K562 (cell line): ENCODE measurements around the gene SPATA33. TPM values are rescaled to one million over a fixed set of nuclear protein-coding genes. Genes with fewer than 3 reads are reported as not detected.

ENCODE experiments used
- ATAC-seq: fragments of 200-7000 bp; cut with Tn5 transposase; 3 replicates; pipeline ENCODE4 v1.9.1; 2020; ENCODE audit warnings: moderate library complexity
- BruUV-seq: library from RNA; stranded (reverse); fragments of 400-500 nt; replicated peaks from 2 replicates; lab custom pipeline; 2021; lab: Mats Ljungman, UMichigan
- CTCF ChIA-PET: fragments of 300-600 bp; formaldehyde crosslinking; extraction: SDS; loops from one replicate; lab custom pipeline; 2021; ENCODE audit warnings: low intra/inter-chr PET ratio; lab: Yijun Ruan, JAX
- POLR2A ChIA-PET: fragments of 300-600, 350-650 bp; sonication (Branson Sonifier 250); formaldehyde crosslinking; extraction: SDS; loops from one replicate; lab custom pipeline; 2021; ENCODE audit warnings: antibody characterized with exemption, inconsistent platforms; lab: Yijun Ruan, JAX
- DNase-seq, 4 experiments: peaks; one replicate each; pipeline versions ENCODE4 v3.0.0 to v3.0.0-alpha.2; 2011 to 2018; ENCODE audit warnings: low spot score in 3 of 4, mixed read lengths in 3 of 4; ENCODE audit errors: extremely low read depth in 1 of 4
- FAIRE-seq: peaks from 2 replicates; lab custom pipeline; 2011; peaks lifted over from hg19 to GRCh38; lab: Jason Lieb, UNC
- H2AFZ ChIP-seq: 2 replicates; pipeline ENCODE4 v1.6.0; 2011; ENCODE audit warnings: low read depth, low read length, control low read depth, inconsistent platforms
- H3K27ac ChIP-seq: fragments of 200-600 bp; 3 replicates; pipeline ENCODE4 v1.8.0; 2011; ENCODE audit warnings: low read depth, mild to moderate bottlenecking, control low read depth, inconsistent platforms, low read length, moderate library complexity, mixed read lengths; ENCODE audit errors: extremely low read depth
- H3K27me3 ChIP-seq, 2 experiments: fragments of 300-600 bp in 1 of 2; 2 replicates in 1 of 2; 3 replicates in 1 of 2; pipeline versions ENCODE4 v1.6.0 to v1.8.0; 2011; ENCODE audit warnings: inconsistent platforms in 2 of 2, low read length in 2 of 2, mild to moderate bottlenecking in 1 of 2, mixed read lengths in 1 of 2, moderate library complexity in 1 of 2; ENCODE audit not compliant: control insufficient read depth in 2 of 2, insufficient read depth in 2 of 2
- H3K36me3 ChIP-seq: fragments of 300-600 bp; 3 replicates; pipeline ENCODE4 v1.8.0; 2011; ENCODE audit warnings: mild to moderate bottlenecking, low read length, inconsistent platforms; ENCODE audit not compliant: control insufficient read depth, insufficient read depth
- H3K4me1 ChIP-seq, 2 experiments: fragments of 200-600 bp in 1 of 2; replicated peaks in 1 of 2; 2 replicates in 1 of 2; 3 replicates in 1 of 2; pipeline versions ENCODE4 v1.5.1 to v1.8.0; 2011; ENCODE audit warnings: inconsistent platforms in 2 of 2, low read length in 2 of 2, mild to moderate bottlenecking in 1 of 2, mixed read lengths in 1 of 2, moderate library complexity in 1 of 2; ENCODE audit not compliant: control insufficient read depth in 2 of 2, insufficient read depth in 2 of 2
- H3K4me2 ChIP-seq: 2 replicates; pipeline ENCODE4 v1.6.1; 2011; ENCODE audit warnings: low read length, control low read depth, inconsistent platforms, mixed read lengths; ENCODE audit not compliant: insufficient read depth
- H3K4me3 ChIP-seq: fragments of 200-600 bp; sonication (generic), shearing (Covaris generic); 2 replicates; pipeline ENCODE4 v1.5.1; 2016; ENCODE audit warnings: control low read depth, inconsistent platforms
- H3K79me2 ChIP-seq: fragments of 200-600 bp; 3 replicates; pipeline ENCODE4 v1.8.0; 2011; ENCODE audit warnings: low read length, inconsistent platforms; ENCODE audit not compliant: control insufficient read depth, insufficient read depth
- H3K9ac ChIP-seq, 2 experiments: 2 replicates each; pipeline versions ENCODE4 v1.6.0 to v1.6.1; 2011; ENCODE audit warnings: low read depth in 2 of 2, low read length in 2 of 2, control low read depth in 1 of 2, inconsistent platforms in 1 of 2, mild to moderate bottlenecking in 1 of 2, mixed read lengths in 1 of 2; ENCODE audit not compliant: insufficient read depth in 1 of 2
- H3K9me1 ChIP-seq: one replicate; pipeline ENCODE4 v1.6.0; 2011; ENCODE audit warnings: inconsistent platforms, mild to moderate bottlenecking, low read length, moderate library complexity; ENCODE audit not compliant: control insufficient read depth, insufficient read depth
- H3K9me3 ChIP-seq: replicated peaks from 2 replicates; pipeline ENCODE4 v1.5.1; 2011; ENCODE audit warnings: low read depth, low read length, inconsistent platforms; ENCODE audit not compliant: control insufficient read depth, insufficient read depth
- H4K20me1 ChIP-seq: replicated peaks from 2 replicates; pipeline ENCODE4 v1.6.1; 2011; ENCODE audit warnings: low read length, inconsistent platforms, mixed read lengths; ENCODE audit not compliant: control insufficient read depth, insufficient read depth
- CHD1 ChIP-seq: fragments of 200-600 bp; sonication (generic); IDR thresholded peaks from one replicate; pipeline ENCODE4 v1.6.1; 2012; ENCODE audit warnings: mild to moderate bottlenecking, moderate library complexity, low read length, inconsistent platforms
- CTBP1 ChIP-seq: fragments of 450-650 bp; IDR thresholded peaks from 2 replicates; pipeline ENCODE4 v1.6.1; 2016; ENCODE audit warnings: borderline replicate concordance
- ESRRA ChIP-seq: fragments of 450-650 bp; IDR thresholded peaks from 2 replicates; pipeline ENCODE4 v1.6.1; 2014; ENCODE audit warnings: low read depth, mild to moderate bottlenecking, moderate library complexity, borderline replicate concordance
- HDAC3 ChIP-seq: fragments of 450-650 bp; IDR thresholded peaks from 2 replicates; pipeline ENCODE4 v1.6.1; 2018; ENCODE audit warnings: borderline replicate concordance, mild to moderate bottlenecking, moderate library complexity; ENCODE audit not compliant: partially characterized antibody
- HDAC6 ChIP-seq: IDR thresholded peaks from 2 replicates; pipeline ENCODE4 v1.6.1; 2012; ENCODE audit warnings: low read depth, mild to moderate bottlenecking, control low read depth, inconsistent platforms, low read length, moderate library complexity
- HDAC8 ChIP-seq: fragments of 450-650 bp; IDR thresholded peaks from 2 replicates; pipeline ENCODE4 v1.6.1; 2016; ENCODE audit warnings: mild to moderate bottlenecking, missing genetic modification characterization, moderate library complexity, missing compliant biosample characterization
- HNRNPH1 ChIP-seq: fragments of 200-400 bp; formaldehyde crosslinking; optimal IDR thresholded peaks from 2 replicates; pipeline ENCODE3; 2017; ENCODE audit warnings: low read depth, mild to moderate bottlenecking, low read length, moderate library complexity
- KDM5B ChIP-seq: fragments of 200-600 bp; sonication (generic); IDR thresholded peaks from 2 replicates; pipeline ENCODE4 v1.6.1; 2012; ENCODE audit warnings: low read depth, mild to moderate bottlenecking, moderate library complexity, low read length, control low read depth, inconsistent platforms; ENCODE audit not compliant: insufficient replicate concordance
- OTX1 ChIP-seq: fragments of 450-650 bp; formaldehyde crosslinking; IDR thresholded peaks from 2 replicates; pipeline ENCODE4 v1.4.0; 2022; ENCODE audit warnings: mild to moderate bottlenecking
- RBFOX2 ChIP-seq: fragments of 200-400 bp; formaldehyde crosslinking; IDR thresholded peaks from 2 replicates; pipeline ENCODE4 v1.6.1; 2017; ENCODE audit warnings: low read depth, mild to moderate bottlenecking, low read length, moderate library complexity
- ZBTB11 ChIP-seq, 3 experiments: fragments of 200-800 bp in 1 of 3; fragments of 250-450 bp in 1 of 3; fragments of 450-650 bp in 1 of 3; sonication (Bioruptor Pico) in 1 of 3; sonication (Bioruptor generic) in 1 of 3; formaldehyde crosslinking in 1 of 3; IDR thresholded peaks; 2 replicates each; pipeline versions ENCODE4 v1.6.1 to v1.8.0; 2016 to 2022; ENCODE audit warnings: mild to moderate bottlenecking in 2 of 3, missing genetic modification characterization in 2 of 3, missing compliant biosample characterization in 1 of 3, moderate library complexity in 1 of 3
- ZBTB43 ChIP-seq: sonication (generic); formaldehyde crosslinking; IDR thresholded peaks from 2 replicates; pipeline ENCODE4 v1.8.0; 2023; ENCODE audit warnings: mild to moderate bottlenecking, missing genetic modification reagents
- ZNF175 ChIP-seq: fragments of 200-800 bp; sonication (Bioruptor generic); IDR thresholded peaks from 2 replicates; pipeline ENCODE4 v1.6.1; 2016; ENCODE audit warnings: low read depth, mild to moderate bottlenecking, missing genetic modification characterization, missing compliant biosample characterization
- ZNF274 ChIP-seq: IDR thresholded peaks from 2 replicates; pipeline ENCODE4 v1.6.1; 2011; ENCODE audit warnings: low read depth, mild to moderate bottlenecking, low read length, moderate library complexity, borderline replicate concordance
- ZNF778 ChIP-seq: fragments of 450-650 bp; formaldehyde crosslinking; IDR thresholded peaks from 2 replicates; pipeline ENCODE4 v1.4.0; 2020; ENCODE audit warnings: mild to moderate bottlenecking, moderate library complexity
- WGBS: fragments of 100-300 bp; shearing (Covaris generic); methylation state at CpG from one replicate; pipeline ENCODE4 v1.1.6; 2016; ENCODE audit warnings: low coverage, mixed read lengths; ENCODE audit not compliant: insufficient coverage; ENCODE audit errors: missing lambda C conversion rate; 5-methylcytosine and 5-hydroxymethylcytosine counted together
- in situ Hi-C: fragments of 300-500 bp; cut with MboI; formaldehyde crosslinking; loops from 4 replicates; pipeline ENCODE4 v1.15.0; 2018; ENCODE audit warnings: inconsistent platforms, mixed read lengths
- intact Hi-C: fragments of 100-400 bp; cut with micrococcal nuclease; formaldehyde crosslinking; loops from 2 replicates; pipeline ENCODE4 v1.14.2; 2022
- polyA plus RNA-seq, 8 experiments: library from polyadenylated mRNA; depleted of rRNA in 4 of 8; stranded (reverse) in 5 of 8; unstranded in 3 of 8; fragments of >200 nt; fragmentation: Nextera tagmentation in 2 of 8; fragmentation: Illumina TruSeq in 1 of 8; extraction: Ambion mirVana in 2 of 8; extraction: Trizol in 1 of 8; gene quantifications; 2 replicates each; pipeline versions ENCODE4 v1.2.1 to v1.2.3, GENCODE V29; 2011 to 2014; ENCODE audit warnings: inconsistent platforms in 1 of 8, missing spikeins in 1 of 8
- total RNA-seq, 7 experiments: library from RNA; depleted of rRNA in 6 of 7; stranded (reverse); fragments of >200 nt in 6 of 7; fragmentation: Illumina TruSeq in 2 of 7; extraction: Trizol in 2 of 7; gene quantifications; 2 replicates each; pipeline versions ENCODE4 v1.2.1 to v1.2.3, GENCODE V29; 2011 to 2021; ENCODE audit warnings: low replicate concordance in 1 of 7

The SPATA33 gene
- total and polyA plus RNA-seq, 9 of the 15 experiments (the other 6 are each of a cell fraction or from before 2014, with no cell fraction given), result 4.0 to 20.0 (median 11.8) TPM

GRCh38 chr16:89687092-89687940, 29.7 kb downstream of the SPATA33 start:
- POLR2A ChIA-PET, result interaction anchor here (0.6 to 1.5 kb wide), 8 partner anchors 8 to 123 kb away, joined by 3 to 16 read pairs (median 4); no protein-coding TSS in a partner anchor
- Histone ChIP-seq H3K27me3 (no peaks in the 10 kb centered on the region), H4K20me1 (0 out of 2 replicates have a peak, but pooled peaks cover 7% of the 10 kb centered on the region), H3K9ac (peak overlapping the region; percentile 92 to 96), H3K9me1 (no peaks in the 10 kb centered on the region), H3K79me2 (peaks cover 25% of the 10 kb centered on the region), H3K36me3 (peaks cover 40% of the 10 kb centered on the region; the same call in 2 of the 3 replicates), H3K4me2 (peak overlapping the region; percentile 93), H3K9me3 (0 out of 2 replicates have a peak, but pooled peaks cover 3% of the 10 kb centered on the region), H3K27ac (peak overlapping the region; percentile 97), H3K4me1 (peaks cover 6 to 33% of the 10 kb centered on the region in 2 experiments), H3K4me3 (peak overlapping the region; percentile 93), H2AFZ (peak overlapping the region; percentile 68)
- DNase-seq, result peak; percentile 41 to 55 (median 50)
- FAIRE-seq, result peak; percentile 75
- WGBS, result 6% methylated on average over 42 of the region's 42 CpGs
- in situ Hi-C loops (no loop called here), intact Hi-C loops (no loop called here)
- TSS peak; percentile 64 for BruUV-seq
- CTCF ChIA-PET, result no interaction called here
- ATAC-seq, result peak; percentile 74
- TF ChIP-seq HNRNPH1, result no peak
- no peak for TF ChIP-seq ZNF274
- no peak for TF ChIP-seq CHD1
- no peak for TF ChIP-seq KDM5B
- no peak for TF ChIP-seq ZNF175 (CRISPR knock-in tag)
- TF ChIP-seq HDAC6, result no peak
- TF ChIP-seq HDAC8 (tag), result no peak
- TF ChIP-seq ESRRA, result no peak
- TF ChIP-seq CTBP1, result no peak
- no peak for TF ChIP-seq ZNF778 (CRISPR knock-in tag)
- 0 out of 6 replicates have a peak, but pooled peaks of 1 of the 3 experiments have one; percentile 8 for TF ChIP-seq ZBTB11 (CRISPR knock-in tag; IDR thresholded peaks at IDR 0.05)
- TF ChIP-seq ZBTB43, result 0 out of 2 replicates have a peak, but pooled peaks have one; percentile 24
- TF ChIP-seq OTX1, result no peak
- no peak for TF ChIP-seq HDAC3
- peak; percentile 32; the same call in 1 of the 2 replicates for TF ChIP-seq RBFOX2
